Posterior cingulate gyrus (tissue), 11 donors: ENCODE measurements around the gene CXCL14.
"Not testable (repeated sequence)": the region's sequence is repeated elsewhere in the genome, so short reads cannot be mapped to it uniquely, and the experiment has no call there.

ENCODE experiments used
- DNase-seq, 10 donors: peaks; one replicate each; pipeline versions ENCODE4 v3.0.0 to v3.0.0-alpha.2; 2020 to 2021; ENCODE audit warnings: mixed read lengths in 3 of 10
- intact Hi-C: fragments of 100-400 bp; cut with DNase I; formaldehyde crosslinking; loops from one replicate; pipeline ENCODE4 v1.15.1; 2023

CXCL14 gene

DNA sequence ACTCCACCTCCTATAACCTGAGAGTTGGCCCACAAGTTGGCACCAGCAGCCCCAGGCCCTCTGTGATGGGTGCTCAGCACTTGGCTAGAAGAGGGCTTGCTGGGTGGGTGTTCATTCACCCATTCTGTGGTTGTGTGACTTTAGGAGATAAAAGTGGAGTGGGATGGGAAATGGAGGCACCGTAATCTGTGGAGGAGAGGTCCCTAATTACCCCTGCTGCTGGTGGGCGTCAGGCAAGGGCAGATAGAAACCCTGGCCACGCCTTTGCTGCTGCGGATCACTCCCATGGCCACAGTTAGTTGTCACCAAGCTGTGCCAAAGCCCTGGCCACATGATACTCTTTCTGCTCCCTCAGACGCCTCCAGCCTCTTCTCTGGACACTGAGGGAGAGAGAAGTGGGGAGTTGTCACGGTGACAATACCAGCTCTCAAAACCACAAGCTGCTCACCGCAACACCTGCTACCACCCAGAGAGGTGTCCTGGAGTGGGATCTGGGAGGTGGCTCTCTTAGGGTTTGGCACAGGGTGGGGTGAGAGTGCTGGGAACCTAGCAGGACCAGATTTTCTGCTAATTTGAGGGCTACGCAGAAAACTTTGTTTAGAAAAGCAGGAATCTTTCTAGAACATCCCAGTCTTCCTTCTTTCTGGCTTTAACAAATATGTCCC lies 31.1 kb downstream of the CXCL14 start:
- no peak for DNase-seq
- intact Hi-C loops: no loop called here

DNA sequence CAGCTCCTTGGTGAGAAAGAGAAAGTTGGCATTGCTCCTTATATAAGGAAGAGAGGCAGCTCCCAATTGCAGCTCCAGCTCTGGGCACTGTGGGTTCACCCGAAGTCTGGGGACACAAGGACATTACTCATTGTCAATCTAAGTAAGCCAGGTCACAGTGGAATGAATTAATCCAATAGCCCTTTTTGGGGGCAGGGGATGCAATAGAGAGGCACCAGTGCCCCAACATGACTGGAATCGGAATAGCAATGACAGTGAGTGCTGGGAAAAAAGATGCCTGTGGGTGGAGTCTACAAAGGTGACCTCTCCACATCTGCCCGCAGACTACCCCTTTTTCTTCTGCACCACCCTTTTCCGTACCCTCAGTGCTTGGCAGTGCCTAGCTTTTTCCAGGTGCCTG lies 31.9 kb downstream of the CXCL14 start:
- intact Hi-C loops: no loop called here
- DNase-seq: no peak

DNA sequence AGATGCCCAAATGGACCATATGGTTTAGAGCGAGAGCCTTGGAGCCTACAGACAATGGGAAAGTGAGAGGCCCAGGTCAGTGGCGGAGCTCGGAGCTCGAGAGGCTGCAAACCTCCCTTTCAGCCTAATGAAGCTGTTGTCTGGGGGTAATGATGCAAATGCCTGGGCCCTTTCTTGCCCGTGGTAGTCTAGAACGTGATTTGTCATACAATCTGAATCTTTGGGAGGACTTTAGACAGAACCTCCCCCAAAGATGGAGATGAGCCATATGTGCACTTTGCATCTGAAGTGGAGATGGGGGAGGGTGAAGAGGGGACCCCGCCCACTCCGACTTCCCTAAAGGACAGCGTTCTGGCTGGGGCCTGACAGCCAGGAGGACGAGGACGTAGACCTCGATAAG lies 32.7 kb downstream of the CXCL14 start:
- no peak for DNase-seq
- intact Hi-C loops: no loop called here

DNA sequence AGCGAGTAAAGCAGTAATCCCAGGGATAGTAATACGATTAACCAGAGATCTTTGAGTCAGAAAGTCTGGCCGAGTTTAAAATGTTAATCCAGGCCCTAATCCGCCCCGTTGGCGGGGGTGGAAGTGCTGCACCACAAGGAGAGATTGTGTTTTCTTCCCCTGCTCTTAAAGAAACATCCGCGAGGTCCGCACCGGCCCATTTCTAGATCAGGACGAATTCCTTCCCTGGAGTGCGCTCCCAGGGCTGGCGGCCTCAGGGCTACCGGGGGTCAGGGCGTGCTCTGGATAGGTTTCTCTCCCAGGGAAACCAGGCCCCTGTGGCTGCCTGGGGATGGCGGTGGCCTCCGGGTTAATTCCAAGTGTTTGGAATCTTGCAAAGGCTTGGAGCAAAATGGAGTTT lies 33.7 kb downstream of the CXCL14 start:
- intact Hi-C loops: no loop called here
- DNase-seq: no peak

DNA sequence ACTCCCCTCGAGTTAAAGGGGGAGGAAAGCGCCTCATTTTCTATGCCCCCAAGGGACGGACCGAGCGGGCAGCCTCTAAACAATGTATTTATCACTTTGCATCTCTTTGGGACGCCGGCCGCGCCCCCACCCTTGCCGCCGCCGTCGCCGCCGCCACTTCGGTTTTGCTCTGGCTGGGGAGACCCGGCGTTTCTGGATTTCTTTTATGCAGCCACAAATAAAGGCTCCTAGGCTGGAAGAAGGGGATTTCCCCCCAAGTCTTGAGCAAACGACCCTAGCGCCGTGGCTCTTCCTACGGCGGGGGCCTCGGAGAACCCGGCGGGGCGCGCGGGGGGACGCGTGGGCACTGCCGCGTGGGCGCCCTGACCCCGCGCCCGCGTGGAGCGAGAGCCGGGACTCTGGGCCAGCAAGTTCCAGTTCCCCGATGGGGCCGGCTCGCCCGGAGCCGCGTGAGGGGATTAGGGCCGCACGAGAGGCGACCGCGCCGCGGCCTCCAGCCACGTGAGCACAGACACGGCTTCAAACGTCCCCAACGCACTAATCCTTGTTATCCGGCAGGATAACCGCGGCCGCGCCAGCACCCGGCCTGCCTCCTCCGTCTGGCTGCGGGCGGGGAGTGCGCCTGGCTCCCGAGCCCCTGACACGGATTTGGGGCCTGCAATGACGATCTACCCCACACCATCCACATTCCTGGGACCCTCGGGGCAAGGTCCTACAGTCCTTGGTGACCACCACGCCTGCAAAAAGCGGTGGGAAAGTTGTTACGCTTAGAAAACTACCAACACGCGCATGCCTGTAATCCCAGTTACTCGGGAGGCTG lies 35.1 kb downstream of the CXCL14 start:
- DNase-seq: peak in 1 of 10 donors; percentile 57

DNA sequence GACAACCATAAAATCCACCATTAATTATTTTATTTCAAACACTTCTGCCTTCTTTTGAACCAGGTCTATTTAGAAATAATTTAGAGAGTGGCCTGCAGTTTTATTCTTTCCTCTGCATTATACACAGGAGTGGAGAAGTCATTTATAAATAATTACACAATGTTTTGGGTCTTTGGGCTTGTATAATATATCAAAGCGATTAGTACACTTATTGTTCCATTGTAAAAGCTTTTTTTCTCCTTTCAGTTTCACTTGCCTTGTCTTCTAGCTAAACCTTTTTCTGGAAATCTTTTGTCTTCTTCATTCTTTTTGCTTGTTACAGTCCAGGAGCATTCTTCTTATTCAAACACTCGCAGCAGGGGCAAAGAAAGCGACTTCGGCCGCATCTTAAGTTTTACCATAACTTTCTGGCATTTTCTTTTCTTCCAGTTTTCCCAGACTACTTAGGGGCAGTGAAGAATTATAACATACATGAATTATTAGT lies 35.7 kb downstream of the CXCL14 start:
- intact Hi-C loops: no loop called here
- DNase-seq: no peak

More for the DNA sequence above, 35.1 kb downstream of the CXCL14 start:
- intact Hi-C loops: no loop called here

DNA sequence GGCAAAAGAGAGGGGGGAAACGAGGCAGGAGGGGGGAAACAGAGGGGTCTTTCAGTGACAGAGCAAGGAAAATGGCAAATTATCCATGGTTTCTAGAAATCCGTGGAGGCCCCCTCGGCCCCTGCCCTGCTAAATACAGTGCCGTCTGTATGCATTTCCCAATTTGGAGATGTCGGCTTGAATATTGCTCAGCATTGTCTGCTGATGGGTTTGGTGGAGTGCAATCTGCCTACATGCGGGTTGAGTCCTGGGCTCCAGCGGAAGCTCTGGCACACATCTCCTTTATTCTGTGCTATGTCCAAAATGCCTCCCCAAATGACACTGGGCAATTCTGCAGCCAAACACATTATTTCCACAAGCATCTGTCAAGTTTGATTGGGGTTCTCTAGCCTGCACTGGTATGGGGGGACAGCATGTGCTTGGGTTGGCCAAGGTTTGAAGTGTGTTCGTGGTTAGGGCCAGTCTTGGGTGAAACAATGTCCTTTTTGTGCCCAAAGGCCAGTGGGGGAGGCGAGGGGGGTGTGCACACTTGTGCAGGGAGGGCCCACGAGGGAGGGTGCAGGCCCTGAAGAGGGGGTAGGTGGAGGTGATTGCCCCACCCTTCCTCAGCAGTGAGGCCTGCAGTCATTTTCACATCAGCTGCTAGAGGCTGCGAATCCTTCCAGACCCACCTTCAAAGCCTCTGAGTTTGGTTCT lies 36.8 kb downstream of the CXCL14 start:
- intact Hi-C loops: no loop called here
- no peak for DNase-seq

DNA sequence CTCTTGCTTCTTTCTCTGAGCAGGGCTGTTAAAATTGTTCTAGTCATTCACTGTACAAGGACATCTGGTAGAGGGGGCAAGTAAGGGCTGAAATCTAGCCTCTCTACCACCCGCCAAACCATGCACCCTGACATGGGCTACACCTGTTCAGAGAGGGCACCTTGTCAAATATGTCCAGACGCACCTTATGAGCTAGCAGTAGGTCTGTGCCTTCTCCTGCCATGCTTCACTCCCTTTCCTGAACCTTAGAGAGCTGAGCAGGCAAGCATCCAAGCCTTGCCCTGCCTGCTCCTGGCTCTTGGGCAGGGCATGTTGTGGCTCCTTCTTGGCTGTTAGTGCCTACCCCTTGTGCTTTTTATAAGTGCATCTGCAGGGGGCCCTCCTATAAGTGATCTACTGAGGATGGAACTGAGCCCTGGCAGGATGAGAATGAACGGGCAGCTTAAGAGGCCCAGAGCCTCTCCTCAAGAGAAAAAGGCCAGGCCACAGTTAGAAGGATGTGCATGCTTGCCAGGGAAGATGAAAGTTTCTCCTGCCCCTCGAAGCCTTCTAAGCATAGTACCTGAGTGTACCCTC lies 39.3 kb downstream of the CXCL14 start:
- no peak for DNase-seq
- intact Hi-C loops: no loop called here

DNA sequence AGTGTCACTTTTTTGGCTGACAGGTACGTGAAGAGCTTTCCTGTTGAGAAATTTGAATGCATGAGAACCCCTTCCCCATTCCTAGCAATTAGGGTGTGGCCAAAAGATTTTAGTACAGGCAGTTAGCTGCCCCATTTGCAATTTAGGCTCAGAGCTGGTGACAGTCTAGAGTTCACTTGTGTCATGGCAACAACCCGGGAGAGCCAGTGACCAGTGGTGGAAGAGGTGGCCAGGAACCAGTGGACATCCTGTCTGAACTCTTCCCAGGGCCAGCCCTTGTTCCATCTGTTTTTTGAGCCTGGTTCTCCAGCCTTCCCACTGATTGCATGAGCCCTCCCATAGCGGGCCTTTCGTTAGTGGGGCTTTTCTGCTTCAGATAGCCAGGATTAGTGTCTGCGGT lies 40.5 kb downstream of the CXCL14 start:
- intact Hi-C loops: no loop called here
- DNase-seq: no peak

DNA sequence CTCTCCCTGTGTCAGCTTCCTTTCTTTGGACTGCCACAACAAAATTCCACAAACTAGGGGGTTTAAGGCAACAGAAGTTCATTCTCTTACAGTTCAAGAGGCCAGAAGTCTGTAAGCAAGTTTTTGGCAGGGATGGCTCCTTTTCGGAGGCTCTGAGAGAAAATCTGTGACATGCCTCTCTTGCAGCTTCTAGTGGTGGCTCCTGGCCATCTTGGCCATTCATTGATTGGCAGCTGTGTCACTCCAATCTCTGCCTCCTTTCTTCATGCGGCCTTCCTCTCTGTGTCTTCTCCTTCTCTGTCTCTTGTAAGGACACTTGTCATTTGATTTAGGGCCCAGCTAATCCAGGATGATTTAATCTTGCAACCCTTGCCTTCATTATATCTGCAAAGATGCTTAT lies 41.0 kb downstream of the CXCL14 start:
- intact Hi-C loops: no loop called here
- no peak for DNase-seq

DNA sequence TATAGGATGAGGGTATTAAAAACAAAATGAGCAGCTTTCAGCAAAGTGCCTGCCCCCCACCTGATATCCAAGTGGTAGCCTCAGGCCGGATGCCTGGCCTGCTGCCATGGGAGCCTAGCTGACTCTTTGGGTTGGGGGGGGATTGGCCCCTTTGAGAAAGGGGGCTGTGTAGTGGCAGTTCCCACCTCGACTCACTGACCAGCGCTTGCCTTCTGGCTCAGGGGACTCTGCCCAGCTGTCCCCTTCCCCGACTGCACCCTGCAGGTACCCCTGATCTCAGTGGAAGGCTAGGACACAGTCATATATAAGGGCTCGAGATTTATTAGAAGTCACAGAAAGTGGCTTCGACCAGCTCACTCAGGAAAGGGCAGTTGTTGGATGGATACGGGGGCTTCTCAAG lies 41.5 kb downstream of the CXCL14 start:
- DNase-seq: no peak
- intact Hi-C loops: no loop called here

DNA sequence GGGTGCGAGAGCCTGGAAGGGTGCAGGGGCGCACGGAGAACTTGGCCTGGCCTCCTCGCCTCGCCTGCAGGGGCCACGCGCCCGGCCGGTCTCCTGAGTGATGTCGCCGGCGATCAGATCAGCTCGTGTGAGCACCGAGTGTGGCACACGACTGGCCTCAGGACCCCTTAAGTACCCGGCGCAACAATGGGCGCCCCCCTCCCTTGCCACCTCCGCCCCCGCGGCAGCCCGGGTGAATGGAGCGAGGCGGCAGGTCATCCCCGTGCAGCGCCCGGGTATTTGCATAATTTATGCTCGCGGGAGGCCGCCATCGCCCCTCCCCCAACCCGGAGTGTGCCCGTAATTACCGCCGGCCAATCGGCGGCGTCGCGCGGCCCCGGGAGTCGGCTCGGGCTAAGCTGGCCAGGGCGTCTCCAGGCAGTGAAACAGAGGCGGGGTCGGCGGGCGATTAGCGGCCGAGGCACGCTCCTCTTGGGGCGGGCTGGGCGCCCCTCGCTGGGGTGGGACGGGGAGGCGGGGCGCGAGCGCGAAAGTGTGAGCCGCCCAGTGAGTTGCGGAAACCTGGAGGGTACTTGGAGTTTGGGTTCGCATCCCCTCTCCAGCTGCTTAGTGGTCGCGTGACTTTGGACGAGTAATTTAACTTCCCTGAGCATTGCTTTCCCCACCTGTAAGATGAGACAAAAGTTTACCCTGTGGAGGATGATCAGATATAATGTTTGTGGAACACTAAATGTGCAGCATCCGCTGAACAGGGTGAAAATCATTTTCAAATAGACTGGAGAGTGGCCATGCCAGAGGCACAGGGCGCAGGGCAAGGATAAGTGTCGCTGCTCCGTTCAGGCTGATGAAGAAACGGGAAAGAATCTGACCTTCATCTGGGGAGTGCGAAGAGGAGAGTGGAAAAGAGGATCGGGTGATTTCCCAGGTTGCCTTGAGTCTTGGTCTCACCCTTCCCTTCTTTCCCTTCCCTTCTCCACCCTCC lies 42.7 kb downstream of the CXCL14 start, which contains the start of gene NEUROG1:
Gene NEUROG1, minus strand, starts transcription at position 145 of the 982 bp plus-strand sequence. CDS start 274 bp downstream, outside the sequence.
- intact Hi-C loops: no loop called here
- DNase-seq: peak in 1 of 10 donors; percentile 74

DNA sequence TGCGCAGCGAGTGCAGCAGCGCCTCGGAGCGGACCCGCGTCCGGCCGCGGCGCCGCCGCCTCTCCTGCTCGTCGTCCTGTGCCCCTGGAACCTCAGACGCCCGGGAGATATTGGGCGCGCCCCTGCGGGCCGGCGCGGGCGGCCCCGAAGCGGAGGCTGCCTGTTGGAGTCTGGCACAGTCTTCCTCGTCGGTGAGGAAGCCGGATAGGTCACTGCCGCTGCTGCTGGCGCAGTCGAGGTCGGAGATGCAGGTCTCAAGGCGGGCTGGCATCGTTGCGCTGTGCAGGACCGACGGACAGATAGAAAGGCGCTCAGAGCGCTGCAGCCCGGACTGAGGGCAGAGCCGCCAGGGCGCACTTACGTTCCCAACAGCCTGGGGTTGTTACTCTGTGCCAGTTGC lies 43.4 kb downstream of the CXCL14 start:
- peak in 1 of 10 donors; percentile 78 for DNase-seq
- intact Hi-C loops: no loop called here

DNA sequence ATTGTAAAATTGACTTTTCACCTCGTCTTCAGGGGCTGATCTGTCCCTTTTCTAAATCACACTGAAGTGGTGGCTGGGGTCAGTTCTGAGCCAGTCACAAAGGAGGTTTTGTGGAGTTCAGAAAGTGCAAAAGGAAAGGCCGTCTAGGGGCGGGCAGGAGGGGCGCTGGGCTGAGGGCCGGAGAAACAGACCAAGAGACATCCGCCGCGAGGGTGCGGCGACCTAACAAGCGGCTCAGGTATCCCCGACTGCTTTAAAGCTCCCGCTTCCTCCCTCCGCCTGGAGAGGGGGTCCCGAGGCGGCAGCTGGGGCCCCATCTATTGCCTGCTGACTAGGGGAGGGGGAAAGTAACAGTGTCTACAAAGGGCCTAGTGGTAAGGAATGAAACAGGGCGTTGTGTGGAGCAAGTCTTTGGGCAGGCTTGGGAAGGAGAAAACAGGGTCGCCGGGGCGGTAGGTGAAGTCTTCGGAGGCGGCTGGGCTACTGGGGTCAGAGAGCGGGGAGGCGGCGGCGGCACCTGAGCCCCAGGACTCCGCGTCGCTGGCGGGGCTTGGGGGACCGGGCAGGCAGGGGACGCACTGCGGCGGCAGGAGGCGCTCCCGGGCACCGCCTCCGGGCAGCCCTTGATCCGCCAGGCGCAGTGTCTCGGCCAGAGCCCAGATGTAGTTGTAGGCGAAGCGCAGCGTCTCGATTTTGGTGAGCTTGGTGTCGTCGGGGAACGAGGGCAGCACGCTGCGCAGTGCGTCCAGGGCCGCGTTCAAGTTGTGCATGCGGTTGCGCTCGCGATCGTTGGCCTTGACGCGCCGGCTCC lies 44.0 kb downstream of the CXCL14 start:
- intact Hi-C loops: no loop called here
- DNase-seq: no peak

DNA sequence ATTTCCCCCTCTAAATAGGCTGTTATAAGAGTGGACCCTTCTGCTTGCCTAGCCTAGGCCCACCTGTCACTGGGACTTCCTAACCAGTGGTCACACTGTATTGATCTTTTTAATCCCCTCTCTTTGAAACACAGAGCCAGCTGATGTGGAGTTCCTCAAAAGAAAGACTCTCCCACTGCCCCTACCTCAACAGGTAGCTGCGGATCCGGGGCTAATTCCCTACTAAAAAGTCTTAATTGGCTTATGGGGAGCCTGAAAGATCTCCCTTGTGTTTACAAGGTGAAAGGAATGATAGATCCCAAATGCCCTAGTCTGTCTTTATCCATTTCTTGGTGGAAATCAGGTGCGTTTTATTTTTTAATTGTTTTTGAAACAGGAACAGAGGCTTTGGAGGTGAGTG lies 45.0 kb downstream of the CXCL14 start:
- no peak for DNase-seq
- intact Hi-C loops: no loop called here

DNA sequence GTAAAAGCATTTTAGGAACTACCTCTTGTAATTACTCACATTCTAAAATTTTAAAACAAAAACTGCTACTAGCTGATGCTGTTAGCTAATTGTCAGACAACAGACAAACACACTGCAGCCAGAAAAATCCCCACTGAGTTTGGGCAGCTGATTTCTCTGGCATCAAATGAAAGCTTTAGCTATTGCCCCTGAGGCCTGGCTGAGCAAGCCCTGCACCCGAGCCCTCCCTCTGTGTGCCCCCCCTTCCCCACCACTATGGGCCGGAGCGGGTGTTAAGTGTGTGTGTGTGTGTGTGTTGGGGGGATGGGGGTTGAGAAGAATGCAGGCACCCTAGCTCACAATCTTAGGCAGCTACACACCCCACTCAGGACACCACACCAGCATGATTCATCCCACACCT lies 45.5 kb downstream of the CXCL14 start:
- intact Hi-C loops: no loop called here
- DNase-seq: no peak

DNA sequence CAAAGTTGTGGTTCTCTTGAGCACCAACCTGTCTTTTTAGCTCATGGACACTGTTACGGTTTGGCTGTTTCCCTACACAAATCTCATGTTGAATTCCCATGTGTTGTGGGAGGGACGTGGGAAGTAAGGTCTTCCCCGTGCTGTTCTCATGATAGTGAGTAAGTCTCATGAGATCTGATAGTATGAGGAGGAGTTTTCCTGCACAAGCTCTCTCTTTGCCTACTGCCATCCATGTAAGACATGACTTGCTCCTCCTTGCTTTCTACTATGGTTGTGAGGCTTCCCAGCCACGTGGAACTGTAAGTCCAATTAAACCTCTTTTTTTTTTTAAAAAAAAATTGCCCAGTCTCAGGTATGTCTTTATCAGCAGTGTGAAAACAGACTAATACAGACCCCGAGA lies 49.2 kb downstream of the CXCL14 start:
- intact Hi-C loops, DNase-seq: not testable (repeated sequence)

DNA sequence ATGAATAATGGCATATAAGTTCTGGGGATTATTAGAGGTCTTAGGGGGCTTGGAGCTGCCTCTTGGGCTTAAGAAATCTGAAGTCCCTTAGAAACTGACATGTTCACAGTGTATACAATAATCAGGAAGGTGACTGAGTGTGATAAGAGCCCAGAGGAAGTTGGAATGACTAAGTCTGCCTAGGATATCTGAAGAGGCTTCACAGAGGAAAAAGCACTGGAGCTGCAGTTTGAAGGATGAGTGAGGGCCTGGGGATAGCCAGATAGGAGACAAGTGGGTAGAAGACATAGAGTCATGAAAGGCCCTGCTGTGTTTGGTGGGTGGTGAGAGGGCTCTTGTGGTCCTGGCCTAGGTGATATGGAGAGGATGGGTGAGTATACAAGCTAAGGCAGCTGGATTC lies 51.9 kb downstream of the CXCL14 start:
- intact Hi-C loops: no loop called here
- no peak for DNase-seq

DNA sequence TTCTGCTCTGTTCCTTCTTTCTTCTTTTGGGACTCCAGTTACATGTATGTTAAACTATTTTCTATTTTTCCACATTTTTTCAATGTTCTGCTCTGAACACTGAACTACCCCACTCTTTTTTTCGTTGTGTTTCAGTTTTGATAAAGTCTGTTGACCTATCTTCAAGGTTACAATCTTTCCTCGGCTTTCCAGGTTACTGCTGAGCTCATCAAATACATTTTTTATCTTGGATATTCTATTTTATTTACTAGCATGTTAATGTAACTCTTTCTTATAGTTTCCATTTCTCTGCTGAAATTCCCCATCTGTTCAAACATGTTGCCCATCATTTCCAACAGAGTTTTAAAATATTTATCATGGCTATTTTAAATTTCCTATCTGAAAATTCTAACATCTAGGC lies 56.8 kb downstream of the CXCL14 start:
- intact Hi-C loops: no loop called here
- no peak for DNase-seq
